ENCODE data around the gene SMYD3.

The SMYD3 gene

DNA sequence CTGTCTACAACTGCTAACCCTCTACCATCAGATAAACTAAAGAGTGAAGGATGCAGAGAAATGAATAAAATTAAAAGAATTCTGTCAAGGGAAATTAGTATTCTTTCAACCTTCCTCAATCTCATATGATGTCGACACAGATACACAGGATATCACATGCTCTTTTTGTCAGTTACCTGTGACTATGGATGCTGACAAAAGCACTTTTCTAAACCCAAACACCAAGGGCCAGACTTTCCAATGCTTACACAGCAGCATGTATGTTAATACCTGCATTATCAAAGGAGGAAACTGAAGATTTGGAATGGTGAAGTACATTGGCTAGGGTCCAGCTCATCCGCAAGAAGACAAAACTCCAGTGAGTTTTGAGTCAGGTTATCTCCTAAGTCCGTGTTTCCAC, 294.0 kb downstream of the SMYD3 start:
- peaks cover 3 to 6% of the 10 kb centered on the region in 2 donors for H3K4me1 Mint-ChIP-seq
- H3K4me3 Mint-ChIP-seq: no peak overlapping the region
- H3K27ac Mint-ChIP-seq: no peak overlapping the region
- H3K9me3 Mint-ChIP-seq: no peaks in the 10 kb centered on the region
- H3K27me3 Mint-ChIP-seq: no peaks in the 10 kb centered on the region
- no peak for DNase-seq
- H3K36me3 Mint-ChIP-seq: peaks cover 7 to 10% of the 10 kb centered on the region in 2 donors
- ATAC-seq (replicated peaks): no peak

DNA sequence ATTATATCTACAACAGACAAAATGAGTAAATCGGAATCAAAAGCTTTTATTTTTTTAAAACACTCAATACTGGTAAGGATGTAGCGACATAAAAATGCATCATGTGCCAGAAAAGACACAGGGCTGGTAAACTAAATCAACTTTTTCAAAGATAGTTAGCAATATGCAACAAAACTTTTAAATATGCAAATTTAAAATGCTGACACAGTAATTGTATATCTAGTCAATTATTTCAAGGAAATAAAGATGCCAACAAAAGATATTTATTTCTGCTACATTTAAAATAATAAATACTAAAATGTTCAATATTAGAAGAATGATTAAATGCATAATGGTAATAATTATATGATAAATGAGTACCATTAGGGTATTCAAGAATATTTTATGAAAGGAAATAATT, 295.1 kb downstream of the SMYD3 start:
- ATAC-seq (replicated peaks) (no peak), DNase-seq (no peak)
- H3K27me3 Mint-ChIP-seq: no peaks in the 10 kb centered on the region
- H3K4me1 Mint-ChIP-seq: peaks cover 3 to 6% of the 10 kb centered on the region in 2 donors
- H3K4me3 Mint-ChIP-seq: no peak overlapping the region
- H3K9me3 Mint-ChIP-seq: no peaks in the 10 kb centered on the region
- H3K36me3 Mint-ChIP-seq: peaks cover 6 to 16% of the 10 kb centered on the region in 2 donors
- H3K27ac Mint-ChIP-seq: no peak overlapping the region

DNA sequence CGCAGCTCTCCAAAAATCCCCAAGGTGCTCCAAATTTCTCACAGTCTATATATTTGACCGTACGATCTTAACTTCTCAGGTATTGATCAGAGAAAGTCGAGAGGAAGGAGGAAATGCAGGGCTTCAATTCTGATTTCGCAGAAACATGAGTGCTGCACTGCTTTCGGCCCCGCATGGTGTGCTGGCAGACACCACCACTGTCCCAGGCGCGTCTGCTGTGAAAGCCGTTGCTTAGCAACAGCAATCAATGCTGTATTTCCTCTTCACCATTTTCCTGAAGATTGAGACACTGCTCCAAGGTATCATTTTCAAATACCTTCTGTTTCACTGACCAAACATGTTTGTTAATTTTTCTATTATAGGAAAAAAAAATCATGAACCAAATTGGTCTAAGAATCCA, 296.3 kb downstream of the SMYD3 start:
- peaks cover 3 to 6% of the 10 kb centered on the region in 2 donors for H3K4me1 Mint-ChIP-seq
- H3K27me3 Mint-ChIP-seq: no peaks in the 10 kb centered on the region
- no peak overlapping the region for H3K27ac Mint-ChIP-seq
- DNase-seq (no peak), ATAC-seq (replicated peaks) (no peak)
- H3K9me3 Mint-ChIP-seq: no peaks in the 10 kb centered on the region
- peaks cover 6 to 16% of the 10 kb centered on the region in 2 donors for H3K36me3 Mint-ChIP-seq
- no peak overlapping the region for H3K4me3 Mint-ChIP-seq

DNA sequence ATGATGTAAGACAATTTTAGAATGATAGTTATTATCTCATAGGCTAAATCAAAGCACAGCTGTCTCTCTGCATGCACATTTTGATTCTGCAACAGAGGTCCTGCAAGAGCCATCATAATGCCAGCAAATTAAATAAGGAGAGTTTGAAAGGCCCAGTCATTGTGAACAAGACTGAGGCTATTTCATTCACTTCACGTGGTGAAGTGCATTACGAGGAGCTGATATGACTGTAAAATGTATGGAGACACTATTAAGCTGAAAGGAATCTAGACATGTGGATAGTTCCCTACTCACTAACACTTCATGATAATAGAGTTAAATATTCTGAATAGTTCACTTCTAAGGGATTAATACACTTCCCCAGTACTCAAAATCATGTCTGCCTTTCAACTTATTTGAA, 299.0 kb downstream of the SMYD3 start:
- Mint-ChIP-seq H3K36me3 (peaks cover 6 to 17% of the 10 kb centered on the region in 2 donors), H3K27ac (no peak overlapping the region), H3K9me3 (no peaks in the 10 kb centered on the region), H3K27me3 (no peaks in the 10 kb centered on the region), H3K4me1 (no peaks in the 10 kb centered on the region), H3K4me3 (no peak overlapping the region)
- no peak for DNase-seq
- ATAC-seq (replicated peaks): no peak

DNA sequence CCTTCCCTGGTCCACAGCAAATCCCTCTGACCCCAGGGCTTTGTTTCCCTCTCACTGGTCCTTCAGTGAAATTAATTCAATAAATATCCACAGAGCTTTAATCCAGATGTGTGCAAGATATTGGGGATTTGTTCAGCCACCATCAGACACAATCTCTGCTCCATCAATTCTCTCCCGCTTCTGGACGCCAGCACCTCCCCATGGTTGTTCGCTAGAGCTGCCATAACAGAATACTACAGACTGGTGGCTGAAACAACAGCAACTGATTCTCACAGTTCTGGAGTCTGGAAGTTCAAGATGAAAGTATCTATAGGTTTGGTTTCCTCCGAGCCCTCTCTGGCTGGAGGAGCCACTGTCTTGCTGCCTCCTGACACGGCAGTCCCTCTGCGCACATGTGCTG, 303.9 kb downstream of the SMYD3 start:
- no peak for DNase-seq
- no peaks in the 10 kb centered on the region for H3K9me3 Mint-ChIP-seq
- peaks cover 2 to 20% of the 10 kb centered on the region in 2 donors for H3K36me3 Mint-ChIP-seq
- H3K4me1 Mint-ChIP-seq: no peaks in the 10 kb centered on the region
- no peak overlapping the region for H3K27ac Mint-ChIP-seq
- no peak for ATAC-seq (replicated peaks)
- no peaks in the 10 kb centered on the region for H3K27me3 Mint-ChIP-seq
- H3K4me3 Mint-ChIP-seq: no peak overlapping the region

DNA sequence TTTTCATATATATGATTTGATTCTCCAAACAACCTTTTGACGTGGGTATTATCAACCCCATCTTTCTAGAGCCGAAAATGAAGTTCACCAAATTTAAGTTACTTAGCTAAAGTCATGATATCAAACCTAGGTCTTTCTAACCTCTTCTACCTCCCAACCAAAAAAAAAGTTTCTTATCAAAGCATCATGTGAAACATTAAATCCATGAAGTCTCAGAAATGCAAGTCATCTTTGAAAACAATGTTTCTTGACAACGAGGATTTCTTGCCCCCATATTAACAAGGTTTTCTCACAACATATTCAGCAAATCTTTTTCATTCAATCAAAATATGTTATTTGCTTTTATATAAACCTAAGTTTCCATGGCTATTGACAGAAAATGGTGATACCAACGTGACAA, 306.3 kb downstream of the SMYD3 start:
- ATAC-seq (replicated peaks): no peak
- no peak overlapping the region for H3K4me3 Mint-ChIP-seq
- H3K36me3 Mint-ChIP-seq: peaks cover 2 to 12% of the 10 kb centered on the region in 2 donors
- no peaks in the 10 kb centered on the region for H3K9me3 Mint-ChIP-seq
- DNase-seq: no peak
- no peaks in the 10 kb centered on the region for H3K27me3 Mint-ChIP-seq
- H3K27ac Mint-ChIP-seq: no peak overlapping the region
- no peaks in the 10 kb centered on the region for H3K4me1 Mint-ChIP-seq

DNA sequence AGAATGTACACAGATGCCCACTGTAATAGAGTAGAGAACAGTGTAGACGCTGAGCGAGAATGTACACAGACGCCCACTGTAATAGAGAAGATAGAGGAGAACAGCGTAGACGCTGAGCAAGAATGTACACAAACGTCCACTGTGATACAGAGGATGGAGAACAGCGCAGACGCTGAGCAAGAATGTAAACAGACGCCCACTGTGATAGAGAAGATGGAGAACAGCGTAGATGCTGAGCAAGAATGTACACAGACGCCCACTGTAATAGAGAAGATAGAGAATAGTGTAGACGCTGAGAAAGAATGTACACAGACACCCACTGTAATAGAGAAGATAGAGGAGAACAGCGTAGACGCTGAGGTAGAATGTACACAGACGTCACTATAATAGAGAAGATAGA, 306.9 kb downstream of the SMYD3 start:
- Mint-ChIP-seq H3K36me3 (peaks cover 2 to 12% of the 10 kb centered on the region in 2 donors), H3K27ac (no peak overlapping the region), H3K4me1 (no peaks in the 10 kb centered on the region), H3K4me3 (no peak overlapping the region), H3K9me3 (no peaks in the 10 kb centered on the region), H3K27me3 (no peaks in the 10 kb centered on the region)
- DNase-seq (no peak), ATAC-seq (replicated peaks) (no peak)

DNA sequence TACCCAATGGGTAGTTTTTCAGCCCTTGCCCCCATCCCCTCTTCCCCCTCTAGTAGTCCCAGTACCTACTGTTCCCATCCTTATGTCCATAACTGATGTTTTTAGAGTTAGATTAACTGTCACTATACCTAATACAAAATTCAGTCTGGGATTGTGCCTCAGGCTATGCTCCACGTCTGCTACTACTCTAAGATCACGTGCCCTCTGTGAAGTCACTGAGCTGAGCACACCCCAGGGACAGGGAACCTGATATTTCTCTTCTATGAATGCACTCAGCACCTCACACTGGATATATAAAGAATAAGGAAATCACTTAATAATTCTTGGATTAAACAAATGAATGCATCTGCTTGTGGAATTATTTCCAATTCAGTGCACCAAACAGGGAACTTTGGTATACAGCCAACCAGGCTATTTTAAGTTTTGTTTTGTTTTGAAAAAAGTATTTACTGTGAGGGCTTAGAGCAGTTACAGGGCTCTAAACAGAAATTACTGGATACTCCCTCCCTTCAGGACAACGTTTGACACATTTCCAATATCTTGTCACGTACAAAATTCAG, 307.9 kb downstream of the SMYD3 start:
- H3K27ac Mint-ChIP-seq: no peak overlapping the region
- H3K36me3 Mint-ChIP-seq: peaks cover 1 to 12% of the 10 kb centered on the region in 2 donors
- no peaks in the 10 kb centered on the region for H3K9me3 Mint-ChIP-seq
- H3K27me3 Mint-ChIP-seq: no peaks in the 10 kb centered on the region
- DNase-seq: no peak
- ATAC-seq (replicated peaks): no peak
- no peaks in the 10 kb centered on the region for H3K4me1 Mint-ChIP-seq
- no peak overlapping the region for H3K4me3 Mint-ChIP-seq

DNA sequence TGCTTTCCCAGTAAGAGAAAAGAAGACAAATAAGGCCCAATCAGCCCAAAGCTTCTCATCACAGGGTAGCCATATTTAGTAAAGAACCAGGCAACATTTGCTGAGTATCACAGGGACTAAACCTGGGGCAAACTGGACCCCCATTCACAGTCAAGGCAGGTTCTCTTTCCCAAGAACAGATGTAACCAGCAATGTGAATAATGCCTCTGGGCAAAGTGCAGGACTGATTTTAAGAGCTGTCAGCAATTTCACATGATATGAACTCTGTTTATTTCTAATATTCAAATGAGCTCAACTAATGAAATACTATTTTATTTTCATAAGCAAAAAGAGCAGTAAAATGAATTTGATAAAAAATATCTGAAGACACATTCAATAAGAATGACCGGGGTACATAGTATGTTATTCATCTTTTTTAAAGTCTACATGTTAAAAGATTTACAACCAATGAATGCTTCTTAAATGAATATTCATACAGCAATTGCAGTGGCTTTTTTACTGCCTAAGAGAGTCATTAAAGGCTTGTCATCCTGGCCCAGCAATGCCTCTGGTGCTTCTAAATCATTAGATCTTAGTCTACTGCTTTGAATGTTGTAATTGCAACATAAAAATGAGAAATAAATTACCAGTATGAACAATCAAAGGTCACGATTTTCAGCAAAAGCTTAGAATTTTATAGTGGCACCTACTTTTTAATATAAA, 308.8 kb downstream of the SMYD3 start:
- Mint-ChIP-seq H3K27me3 (no peaks in the 10 kb centered on the region), H3K4me1 (no peaks in the 10 kb centered on the region), H3K36me3 (peaks cover 5 to 12% of the 10 kb centered on the region in 2 donors), H3K4me3 (no peak overlapping the region), H3K27ac (no peak overlapping the region), H3K9me3 (no peaks in the 10 kb centered on the region)
- ATAC-seq (replicated peaks) (no peak), DNase-seq (no peak)

DNA sequence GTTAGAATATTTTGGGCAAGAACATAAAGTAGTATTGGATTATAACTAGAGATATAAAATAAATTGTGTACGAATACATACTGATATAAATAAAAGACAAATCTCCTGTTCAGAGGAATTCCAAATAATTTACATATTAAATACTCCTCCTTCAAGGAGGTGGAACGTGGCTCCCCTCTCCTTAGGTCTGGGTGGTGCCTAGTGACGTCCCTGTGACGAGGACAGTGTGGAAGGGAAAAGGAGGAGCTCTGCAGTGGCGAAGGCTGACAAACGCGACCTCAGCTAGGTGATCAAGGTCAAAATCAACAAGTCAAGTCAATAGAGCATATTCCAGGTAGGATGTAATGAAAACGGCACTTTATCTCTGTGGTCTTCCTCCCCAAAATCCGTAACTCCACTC, 310.0 kb downstream of the SMYD3 start:
- Mint-ChIP-seq H3K4me1 (no peaks in the 10 kb centered on the region), H3K27ac (no peak overlapping the region), H3K36me3 (peaks cover 5 to 6% of the 10 kb centered on the region in 2 donors), H3K9me3 (no peaks in the 10 kb centered on the region), H3K4me3 (no peak overlapping the region), H3K27me3 (no peaks in the 10 kb centered on the region)
- DNase-seq (no peak), ATAC-seq (replicated peaks) (no peak)

DNA sequence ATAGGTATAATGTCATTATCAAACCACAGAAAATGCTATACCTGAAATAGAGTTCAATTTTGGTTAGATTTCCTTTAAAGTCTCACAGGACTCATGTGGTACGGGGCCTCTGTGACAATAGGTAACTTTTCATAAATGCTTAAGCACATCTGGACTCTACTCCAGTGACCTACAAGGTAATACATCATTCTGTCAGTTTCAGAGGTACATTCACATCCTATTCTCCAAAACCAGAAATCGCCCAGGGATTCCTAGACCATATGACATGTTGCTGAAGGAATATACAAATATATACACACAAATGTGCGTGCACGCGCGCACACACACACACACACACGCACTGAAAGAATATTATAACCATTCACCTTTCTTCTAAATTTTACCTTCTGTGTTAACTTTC, 311.8 kb downstream of the SMYD3 start:
- H3K4me3 Mint-ChIP-seq: no peak overlapping the region
- H3K27me3 Mint-ChIP-seq: no peaks in the 10 kb centered on the region
- H3K4me1 Mint-ChIP-seq: no peaks in the 10 kb centered on the region
- peaks cover 10% of the 10 kb centered on the region in 2 donors for H3K36me3 Mint-ChIP-seq
- H3K27ac Mint-ChIP-seq: no peak overlapping the region
- no peak for DNase-seq
- no peaks in the 10 kb centered on the region for H3K9me3 Mint-ChIP-seq
- ATAC-seq (replicated peaks): no peak

DNA sequence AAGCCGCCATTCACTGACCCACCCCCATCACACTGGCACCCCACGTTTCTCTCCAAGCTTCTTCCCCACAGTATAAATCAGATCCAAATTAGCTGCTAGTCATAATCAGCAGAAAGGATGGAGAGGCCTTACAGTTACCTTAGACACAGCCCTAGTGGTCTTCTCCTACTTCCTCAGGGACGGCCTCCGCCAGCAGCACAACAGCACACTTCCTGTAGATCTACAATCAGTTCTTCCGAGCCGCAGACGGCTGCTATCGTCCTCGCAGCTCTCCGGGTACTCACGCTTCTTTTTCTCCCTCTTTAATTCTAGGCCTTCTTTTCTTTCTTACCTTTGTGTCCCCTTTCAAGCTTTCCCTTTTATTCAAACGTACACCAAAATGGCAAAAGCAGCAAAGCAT, 313.5 kb downstream of the SMYD3 start:
- Mint-ChIP-seq H3K27me3 (no peaks in the 10 kb centered on the region), H3K27ac (no peak overlapping the region), H3K36me3 (peaks cover 10% of the 10 kb centered on the region in 2 donors), H3K4me1 (no peaks in the 10 kb centered on the region), H3K9me3 (no peaks in the 10 kb centered on the region), H3K4me3 (no peak overlapping the region)
- ATAC-seq (replicated peaks) (no peak), DNase-seq (no peak)

DNA sequence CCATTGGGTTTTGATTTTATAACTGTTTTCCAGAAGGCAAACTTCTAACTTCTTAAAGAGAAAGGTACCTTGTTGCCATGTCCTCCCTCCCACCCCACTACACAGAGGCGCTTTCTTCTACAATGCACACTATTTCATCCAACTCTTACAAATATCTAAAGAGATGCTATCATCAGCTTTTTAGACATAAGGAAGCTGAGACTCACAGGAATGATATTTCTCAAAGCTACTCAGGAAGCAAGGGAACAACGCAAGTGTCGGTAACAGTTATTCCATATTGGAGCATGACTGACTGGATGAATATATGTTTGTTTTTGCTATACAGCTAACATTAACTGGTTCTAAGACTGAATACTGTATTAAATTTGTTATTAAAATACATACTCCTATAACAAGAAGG, 318.0 kb downstream of the SMYD3 start:
- Mint-ChIP-seq H3K27ac (no peak overlapping the region), H3K27me3 (no peaks in the 10 kb centered on the region), H3K4me3 (no peak overlapping the region), H3K9me3 (peaks cover 0 to 1% of the 10 kb centered on the region in 2 donors), H3K4me1 (no peaks in the 10 kb centered on the region), H3K36me3 (peaks cover 10 to 14% of the 10 kb centered on the region in 2 donors)
- ATAC-seq (replicated peaks) (no peak), DNase-seq (no peak)

DNA sequence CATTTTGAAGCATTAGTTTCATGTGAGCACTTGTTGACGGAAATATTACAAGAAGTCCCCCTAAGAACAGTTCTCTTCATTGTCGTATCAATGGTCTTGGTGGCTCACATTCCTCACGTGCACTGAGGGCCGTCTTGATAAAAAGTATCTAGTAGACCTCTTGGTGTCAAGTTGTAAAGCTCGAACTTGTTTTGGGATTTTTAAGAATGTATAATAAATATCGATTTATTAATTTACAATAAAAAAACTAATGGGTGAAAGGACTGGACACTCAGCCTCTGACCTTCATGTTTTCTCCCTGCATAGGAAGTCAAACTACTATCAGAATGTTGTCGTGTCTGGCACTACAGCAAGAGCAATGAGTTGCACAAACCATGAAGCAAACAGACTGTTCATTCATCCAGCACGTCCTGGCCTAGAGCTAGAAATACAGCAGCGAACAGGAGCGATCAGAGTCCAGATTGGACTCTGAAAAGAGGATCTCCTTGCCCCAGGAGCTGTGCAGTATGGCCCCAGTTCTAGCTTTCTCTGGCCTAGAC, 319.2 kb downstream of the SMYD3 start:
- Mint-ChIP-seq H3K9me3 (peaks cover 0 to 1% of the 10 kb centered on the region in 2 donors), H3K27me3 (no peaks in the 10 kb centered on the region), H3K4me1 (no peaks in the 10 kb centered on the region), H3K36me3 (peaks cover 6 to 8% of the 10 kb centered on the region in 2 donors), H3K27ac (no peak overlapping the region), H3K4me3 (no peak overlapping the region)
- ATAC-seq (replicated peaks): no peak
- DNase-seq: no peak

DNA sequence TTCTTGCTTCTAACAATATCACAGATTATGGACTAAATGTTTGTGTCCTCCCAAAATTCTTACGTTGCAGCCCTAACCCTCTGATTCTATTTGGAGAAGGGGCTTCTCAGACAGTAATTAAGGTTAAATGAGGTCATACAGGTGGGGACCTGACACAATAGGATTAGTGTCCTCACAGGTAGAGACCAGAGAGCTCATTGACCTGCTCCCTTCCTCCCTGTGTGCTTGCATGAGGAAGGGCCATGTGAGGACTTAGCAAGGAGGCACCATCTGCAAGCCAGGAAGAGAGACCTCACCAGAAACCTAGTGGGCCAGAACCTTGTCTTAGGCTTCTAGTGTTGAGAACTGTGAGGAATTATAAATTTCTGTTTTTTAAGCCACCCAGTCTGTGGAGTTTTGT, 322.6 kb downstream of the SMYD3 start:
- H3K9me3 Mint-ChIP-seq: peaks cover 0 to 1% of the 10 kb centered on the region in 2 donors
- DNase-seq (no peak), ATAC-seq (replicated peaks) (no peak)
- H3K27me3 Mint-ChIP-seq: no peaks in the 10 kb centered on the region
- no peak overlapping the region for H3K4me3 Mint-ChIP-seq
- H3K4me1 Mint-ChIP-seq: peaks cover 3 to 9% of the 10 kb centered on the region in 2 donors
- peaks cover 0 to 7% of the 10 kb centered on the region in 2 donors for H3K36me3 Mint-ChIP-seq
- no peak overlapping the region for H3K27ac Mint-ChIP-seq
